A673 (cell line): ENCODE measurements around the gene SSH2. TPM values are rescaled to one million over a fixed set of nuclear protein-coding genes. Genes with fewer than 3 reads are reported as not detected.

Experiments
- BruUV-seq: library from RNA; stranded (reverse); fragments of 400-500 nt; replicated peaks from 2 replicates; lab custom pipeline; 2021; lab: Mats Ljungman, UMichigan
- CTCF ChIA-PET: fragments of 300-600 bp; sonication (Branson Sonifier 250); formaldehyde crosslinking; loops from one replicate; lab custom pipeline; 2022; ENCODE audit warnings: antibody characterized with exemption; lab: Charles Lee
- POLR2A ChIA-PET: fragments of 300-600 bp; sonication (Branson Sonifier 250); formaldehyde crosslinking; loops from one replicate; lab custom pipeline; 2022; ENCODE audit warnings: antibody characterized with exemption; ENCODE audit not compliant: low non-redundant PET; lab: Charles Lee
- DNase-seq: peaks from one replicate; pipeline ENCODE4 v3.0.0-alpha.2; 2015; ENCODE audit warnings: low spot score
- H3K27ac ChIP-seq: fragments of 200-600 bp; sonication (generic); 2 replicates; pipeline ENCODE4 v1.5.1; 2016; ENCODE audit warnings: mixed run types, low read depth, mild to moderate bottlenecking, mixed read lengths, antibody characterized with exemption, low read length; ENCODE audit not compliant: poor library complexity, severe bottlenecking
- H3K27me3 ChIP-seq: fragments of 200-600 bp; sonication (generic); replicated peaks from 2 replicates; pipeline ENCODE4 v1.6.1; 2017; ENCODE audit warnings: mixed run types, low read depth, mild to moderate bottlenecking, mixed read lengths, antibody characterized with exemption, low read length; ENCODE audit not compliant: insufficient read depth, poor library complexity
- H3K36me3 ChIP-seq: fragments of 200-600 bp; sonication (generic); 2 replicates; pipeline ENCODE4 v1.6.1; 2016; ENCODE audit warnings: mixed run types, mild to moderate bottlenecking, mixed read lengths, antibody characterized with exemption, low read length; ENCODE audit not compliant: insufficient read depth, poor library complexity, severe bottlenecking
- H3K4me1 ChIP-seq: fragments of 200-600 bp; sonication (generic); 2 replicates; pipeline ENCODE4 v1.6.1; 2017; ENCODE audit warnings: mixed run types, mild to moderate bottlenecking, mixed read lengths, antibody characterized with exemption, low read length; ENCODE audit not compliant: insufficient read depth, poor library complexity, severe bottlenecking
- H3K4me3 ChIP-seq: fragments of 200-600 bp; sonication (generic); 2 replicates; pipeline ENCODE4 v1.5.1; 2016; ENCODE audit warnings: low read depth, mixed run types, mild to moderate bottlenecking, mixed read lengths, low read length; ENCODE audit not compliant: poor library complexity, severe bottlenecking
- H3K9me3 ChIP-seq: fragments of 200-600 bp; sonication (generic); 2 replicates; pipeline ENCODE4 v1.6.1; 2016; ENCODE audit warnings: mixed run types, low read depth, mild to moderate bottlenecking, mixed read lengths, antibody characterized with exemption, low read length; ENCODE audit not compliant: poor library complexity, severe bottlenecking
- EZH2 ChIP-seq: fragments of 200-600 bp; sonication (generic); IDR thresholded peaks from 2 replicates; pipeline ENCODE4 v1.6.1; 2017; ENCODE audit warnings: borderline replicate concordance, low read depth, mild to moderate bottlenecking, mixed read lengths, antibody characterized with exemption, low read length; ENCODE audit not compliant: poor library complexity, severe bottlenecking
- intact Hi-C: fragments of 100-400 bp; cut with micrococcal nuclease; formaldehyde crosslinking; loops from one replicate; pipeline ENCODE4 v1.10.0; 2022; ENCODE audit not compliant: unreplicated experiment
- total RNA-seq: library from RNA; stranded (reverse); gene quantifications from 2 replicates; pipeline ENCODE4 v1.2.3, GENCODE V29; 2021
- TF ChIP-seq, protein P1 (sequence below): fragments of 300-800, 200-600 bp; sonication (generic); conservative IDR thresholded peaks from 2 replicates; pipeline ENCODE4 v1.5.1; 2017; ENCODE audit warnings: low read depth, mild to moderate bottlenecking, antibody characterized with exemption, low read length, moderate library complexity, mixed read lengths

Gene SSH2
- total RNA-seq, 1 experiment from 2014 or later: 75.5 TPM

DNA sequence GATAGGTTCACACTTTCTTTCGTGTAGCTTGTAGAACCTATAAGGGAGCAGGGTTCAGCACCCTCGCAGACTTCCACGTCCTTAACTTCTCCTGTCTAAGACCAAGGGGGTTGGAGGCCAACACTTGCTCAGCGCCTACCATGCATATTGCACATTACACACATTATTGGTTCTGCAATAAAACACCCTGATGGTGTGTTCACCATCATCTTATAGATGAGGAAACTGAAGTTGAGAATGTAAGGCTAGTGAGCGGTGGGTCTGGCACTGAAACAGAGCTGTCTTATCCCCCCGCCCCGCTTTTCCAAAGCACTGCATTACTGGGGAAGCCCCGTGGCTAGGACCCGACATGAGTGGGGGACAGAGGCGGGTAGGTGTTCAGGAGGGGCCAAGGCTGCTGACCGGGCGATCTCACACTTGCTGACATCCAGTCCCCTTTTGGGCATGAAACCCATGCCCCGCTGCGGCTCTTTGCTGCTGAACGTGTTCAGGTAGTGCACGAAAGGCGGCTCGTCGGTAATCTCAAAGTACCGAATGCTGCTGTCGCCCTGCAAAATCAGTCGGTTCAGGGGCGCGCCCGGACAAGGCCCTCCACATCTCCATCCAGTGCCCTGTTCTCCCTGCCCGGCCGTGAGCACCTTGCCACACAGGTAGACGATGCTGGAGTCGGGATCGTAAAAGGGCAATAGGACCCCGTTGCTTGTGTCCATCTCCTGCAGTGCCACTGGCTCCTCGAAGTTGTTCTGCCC, 313.6 kb downstream of the SSH2 start:
- H3K4me1 ChIP-seq: peaks cover 41% of the 10 kb centered on the region
- intact Hi-C loops: loop anchor here (5.0 kb wide), 3 partner anchors 316 to 476 kb away; partner anchors contain the start of gene SSH2
- CTCF ChIA-PET: interaction anchor here (0.6 to 2.3 kb wide), 15 partner anchors 11 to 781 kb away, joined by 3 to 20 read pairs (median 4); partner anchors contain the start of gene SSH2
- H3K9me3 ChIP-seq: no peaks in the 10 kb centered on the region
- no peak overlapping the region for H3K27ac ChIP-seq
- no peak for DNase-seq
- H3K27me3 ChIP-seq: no peaks in the 10 kb centered on the region
- TF ChIP-seq, protein P1, sequence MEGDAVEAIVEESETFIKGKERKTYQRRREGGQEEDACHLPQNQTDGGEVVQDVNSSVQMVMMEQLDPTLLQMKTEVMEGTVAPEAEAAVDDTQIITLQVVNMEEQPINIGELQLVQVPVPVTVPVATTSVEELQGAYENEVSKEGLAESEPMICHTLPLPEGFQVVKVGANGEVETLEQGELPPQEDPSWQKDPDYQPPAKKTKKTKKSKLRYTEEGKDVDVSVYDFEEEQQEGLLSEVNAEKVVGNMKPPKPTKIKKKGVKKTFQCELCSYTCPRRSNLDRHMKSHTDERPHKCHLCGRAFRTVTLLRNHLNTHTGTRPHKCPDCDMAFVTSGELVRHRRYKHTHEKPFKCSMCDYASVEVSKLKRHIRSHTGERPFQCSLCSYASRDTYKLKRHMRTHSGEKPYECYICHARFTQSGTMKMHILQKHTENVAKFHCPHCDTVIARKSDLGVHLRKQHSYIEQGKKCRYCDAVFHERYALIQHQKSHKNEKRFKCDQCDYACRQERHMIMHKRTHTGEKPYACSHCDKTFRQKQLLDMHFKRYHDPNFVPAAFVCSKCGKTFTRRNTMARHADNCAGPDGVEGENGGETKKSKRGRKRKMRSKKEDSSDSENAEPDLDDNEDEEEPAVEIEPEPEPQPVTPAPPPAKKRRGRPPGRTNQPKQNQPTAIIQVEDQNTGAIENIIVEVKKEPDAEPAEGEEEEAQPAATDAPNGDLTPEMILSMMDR: no peak
- TF ChIP-seq EZH2: no peak
- POLR2A ChIA-PET: interaction anchor here (1.0 kb wide), 1 partner anchor 24 kb away, joined by 3 read pairs; the partner anchor contains the start of gene ANKRD13B
- BruUV-seq: no TSS peak
- H3K36me3 ChIP-seq: peaks cover 10% of the 10 kb centered on the region
- H3K4me3 ChIP-seq: no peak overlapping the region

DNA sequence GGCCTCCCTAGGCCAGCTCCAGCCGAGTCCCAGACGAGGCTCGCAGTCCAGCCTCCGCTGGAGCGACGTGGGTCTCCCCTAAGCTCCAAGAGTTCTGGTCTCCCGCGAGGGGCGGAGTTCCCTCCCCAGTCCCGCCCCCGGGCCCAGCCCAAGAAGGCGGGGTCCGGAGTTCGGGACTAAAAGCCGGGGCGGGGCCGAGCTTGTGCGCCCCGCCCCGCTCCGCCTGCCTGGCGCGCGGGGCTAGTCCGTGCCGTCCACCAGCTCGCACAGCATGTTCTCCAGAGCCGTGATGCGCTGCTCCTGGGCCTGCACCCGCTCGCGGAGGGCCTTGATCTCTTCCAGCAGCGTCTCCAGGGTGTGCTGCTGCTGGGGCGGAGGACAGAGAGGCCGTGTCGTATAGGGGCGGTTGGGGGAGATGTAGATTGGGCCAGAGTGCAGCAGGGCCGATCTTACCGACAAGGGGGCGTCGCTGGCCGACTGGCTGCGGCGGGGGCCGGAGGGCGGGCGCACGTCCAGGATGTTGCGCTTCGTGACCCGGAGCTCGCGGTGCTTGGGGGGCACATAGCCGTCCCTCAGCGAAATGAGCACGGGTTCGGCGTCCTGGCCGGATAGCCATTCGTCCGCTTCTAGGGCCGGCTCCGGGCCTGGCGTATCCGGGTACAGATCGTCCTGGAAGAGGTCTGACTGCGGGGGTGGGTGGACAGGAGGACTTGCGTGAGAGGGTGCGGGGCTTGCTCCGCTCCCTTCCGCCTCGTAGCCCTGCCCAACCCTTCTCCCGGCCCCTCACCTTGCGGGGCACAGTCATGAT, 314.3 kb downstream of the SSH2 start:
- Histone ChIP-seq H3K27me3 (no peaks in the 10 kb centered on the region), H3K9me3 (no peaks in the 10 kb centered on the region), H3K27ac (no peak overlapping the region), H3K36me3 (peaks cover 18% of the 10 kb centered on the region), H3K4me3 (peak overlapping the region; percentile 8), H3K4me1 (peaks cover 33% of the 10 kb centered on the region)
- BruUV-seq: no TSS peak
- peak; percentile 94 for DNase-seq
- ChIA-PET POLR2A (interaction anchor here (0.9 kb wide), 1 partner anchor 24 kb away, joined by 5 read pairs; no protein-coding TSS in a partner anchor), CTCF (interaction anchor here (0.6 to 2.3 kb wide), 7 partner anchors 22 to 782 kb away, joined by 3 to 10 read pairs (median 5); no protein-coding TSS in a partner anchor)
- TF ChIP-seq, protein P1: no peak
- TF ChIP-seq EZH2: no peak
- intact Hi-C loops: loop anchor here (5.0 kb wide), 3 partner anchors 317 to 477 kb away; partner anchors contain the start of gene SSH2

DNA sequence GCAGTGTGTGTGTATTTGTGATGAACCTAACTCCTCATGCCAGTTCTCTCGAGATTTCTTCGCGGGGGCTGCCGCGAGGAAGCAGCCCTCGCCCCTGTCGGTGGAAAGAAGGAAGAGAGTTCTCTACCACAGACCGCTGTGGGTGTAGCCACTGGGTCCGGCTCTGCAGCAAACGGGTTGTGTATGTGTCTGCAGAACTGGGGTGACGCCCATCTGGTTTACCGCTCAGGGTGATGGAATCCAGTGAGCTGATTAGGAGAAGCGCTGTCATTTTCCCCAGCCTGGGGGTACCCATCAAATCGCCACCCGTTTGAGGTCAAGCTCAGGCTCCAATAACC, 315.0 kb downstream of the SSH2 start:
- TF ChIP-seq, protein P1: no peak
- TF ChIP-seq EZH2: no peak
- peaks cover 30% of the 10 kb centered on the region for H3K4me1 ChIP-seq
- H3K27me3 ChIP-seq: no peaks in the 10 kb centered on the region
- ChIA-PET CTCF (interaction anchor here (0.7 to 1.4 kb wide), 2 partner anchors 188 to 478 kb away, joined by 7 to 10 read pairs; no protein-coding TSS in a partner anchor), POLR2A (interaction anchor here (0.9 kb wide), 1 partner anchor 23 kb away, joined by 5 read pairs; no protein-coding TSS in a partner anchor)
- no peaks in the 10 kb centered on the region for H3K9me3 ChIP-seq
- no peak overlapping the region for H3K27ac ChIP-seq
- peaks cover 24% of the 10 kb centered on the region for H3K36me3 ChIP-seq
- BruUV-seq: no TSS peak
- no peak for DNase-seq
- H3K4me3 ChIP-seq: no peak overlapping the region
- intact Hi-C loops: loop anchor here (5.0 kb wide), 3 partner anchors 317 to 477 kb away; partner anchors contain the start of gene SSH2
